Endothelial cell of umbilical vein (primary cell): ENCODE measurements around the gene EMD. TPM values are rescaled to one million over a fixed set of nuclear protein-coding genes. Genes with fewer than 3 reads are reported as not detected.
A peak's percentile ranks its signal among the peaks of the same experiment; 100 is the strongest.
"Not testable (repeated sequence)": the region's sequence is repeated elsewhere in the genome, so short reads cannot be mapped to it uniquely, and the experiment has no call there.

ENCODE experiments used
- BruUV-seq: library from RNA; stranded (reverse); fragments of 400-500 nt; replicated peaks from 2 replicates; lab custom pipeline; 2021; lab: Mats Ljungman, UMichigan
- CTCF ChIA-PET: fragments of 300-600, 350-600 bp; sonication (Branson Sonifier 250); formaldehyde crosslinking; loops from one replicate; lab custom pipeline; 2021; ENCODE audit warnings: antibody characterized with exemption, inconsistent platforms; lab: Charles Lee
- POLR2A ChIA-PET: fragments of 300-600, 350-600 bp; sonication (Branson Sonifier 250); formaldehyde crosslinking; loops from one replicate; lab custom pipeline; 2021; ENCODE audit warnings: antibody characterized with exemption, inconsistent platforms; lab: Charles Lee
- DNase-seq: peaks from one replicate; pipeline ENCODE4 v3.0.0-alpha.2; 2011; ENCODE audit warnings: low read depth, low spot score
- FAIRE-seq: peaks from 2 replicates; lab custom pipeline; 2011; peaks lifted over from hg19 to GRCh38; lab: Jason Lieb, UNC
- H2AFZ ChIP-seq: 2 replicates; pipeline ENCODE4 v1.6.0; 2012; ENCODE audit warnings: low read depth, low read length, control low read depth, inconsistent platforms
- H3K27ac ChIP-seq: 2 replicates; pipeline ENCODE4 v1.5.1; 2011; ENCODE audit warnings: low read depth, mild to moderate bottlenecking, control low read depth, low read length, moderate library complexity; ENCODE audit not compliant: insufficient read depth
- H3K27me3 ChIP-seq, 2 experiments: 2 replicates each; pipeline versions ENCODE4 v1.6.0 to v1.6.1; 2011; ENCODE audit warnings: low read length in 2 of 2, mixed read lengths in 1 of 2; ENCODE audit not compliant: control insufficient read depth in 2 of 2, insufficient read depth in 2 of 2
- H3K36me3 ChIP-seq, 2 experiments: 2 replicates in 1 of 2; 3 replicates in 1 of 2; pipeline ENCODE4 v1.5.1; 2011; ENCODE audit warnings: low read length in 2 of 2, mild to moderate bottlenecking in 1 of 2, moderate library complexity in 1 of 2; ENCODE audit not compliant: control insufficient read depth in 2 of 2, insufficient read depth in 2 of 2; ENCODE audit errors: extremely low read depth in 1 of 2
- H3K4me1 ChIP-seq: 3 replicates; pipeline ENCODE4 v1.5.1; 2011; ENCODE audit warnings: mild to moderate bottlenecking, low read length; ENCODE audit not compliant: control insufficient read depth, insufficient read depth; ENCODE audit errors: extremely low read depth
- H3K4me2 ChIP-seq: 2 replicates; pipeline ENCODE4 v1.6.1; 2011; ENCODE audit warnings: low read length, control low read depth, mixed read lengths; ENCODE audit not compliant: insufficient read depth
- H3K4me3 ChIP-seq, 3 experiments: fragments of 200-600 bp in 1 of 3; sonication (generic), shearing (Covaris generic) in 1 of 3; replicated peaks in 1 of 3; 2 replicates each; pipeline ENCODE4 v1.5.1; 2011 to 2016; ENCODE audit warnings: control low read depth in 3 of 3, low read length in 3 of 3, mild to moderate bottlenecking in 2 of 3, inconsistent platforms in 1 of 3, low read depth in 1 of 3, moderate library complexity in 1 of 3; ENCODE audit not compliant: insufficient read depth in 1 of 3
- H3K79me2 ChIP-seq: 2 replicates; pipeline ENCODE4 v1.6.0; 2012; ENCODE audit warnings: low read length, inconsistent platforms; ENCODE audit not compliant: control insufficient read depth, insufficient read depth
- H3K9ac ChIP-seq: replicated peaks from 2 replicates; pipeline ENCODE3; 2011; ENCODE audit warnings: low read length, control low read depth; ENCODE audit not compliant: insufficient read depth; ENCODE audit errors: extremely low read depth
- H3K9me1 ChIP-seq: replicated peaks from 3 replicates; pipeline ENCODE4 v1.6.0; 2011; ENCODE audit warnings: mild to moderate bottlenecking, low read length; ENCODE audit not compliant: control insufficient read depth, insufficient read depth; ENCODE audit errors: extremely low read depth
- H3K9me3 ChIP-seq: replicated peaks from 2 replicates; pipeline ENCODE4 v1.5.1; 2012; ENCODE audit warnings: low read length, inconsistent platforms; ENCODE audit not compliant: control insufficient read depth, insufficient read depth
- H4K20me1 ChIP-seq: replicated peaks from 2 replicates; pipeline ENCODE3; 2011; ENCODE audit warnings: mild to moderate bottlenecking, low read length; ENCODE audit not compliant: control insufficient read depth, insufficient read depth; ENCODE audit errors: extremely low read depth
- CTCF ChIP-seq, 2 donors: IDR thresholded peaks; 1 replicate in 1 of 2; 2 replicates in 1 of 2; pipeline ENCODE4 v1.5.1; 2011; ENCODE audit warnings: low read length in 2 of 2, mild to moderate bottlenecking in 2 of 2, moderate library complexity in 2 of 2, control low read depth in 1 of 2, inconsistent platforms in 1 of 2, low read depth in 1 of 2; ENCODE audit not compliant: insufficient read depth in 1 of 2; ENCODE audit errors: extremely low read depth in 1 of 2
- EZH2 ChIP-seq: IDR thresholded peaks from 2 replicates; pipeline ENCODE4 v1.6.1; 2012; ENCODE audit warnings: borderline replicate concordance, low read depth, mild to moderate bottlenecking, moderate library complexity, low read length, inconsistent platforms; ENCODE audit not compliant: severe bottlenecking
- FOS ChIP-seq: IDR thresholded peaks from 2 replicates; pipeline ENCODE4 v1.6.1; 2011; ENCODE audit warnings: mild to moderate bottlenecking, low read length, moderate library complexity, borderline replicate concordance; ENCODE audit not compliant: insufficient read depth
- JUN ChIP-seq: IDR thresholded peaks from 2 replicates; pipeline ENCODE4 v1.6.1; 2011; ENCODE audit warnings: borderline replicate concordance, low read depth; ENCODE audit not compliant: insufficient read length, insufficient read depth
- MAX ChIP-seq: IDR thresholded peaks from 2 replicates; pipeline ENCODE4 v1.6.1; 2011; ENCODE audit not compliant: insufficient read depth, insufficient read length
- POLR2A ChIP-seq: IDR thresholded peaks from 2 replicates; pipeline ENCODE4 v1.6.1; 2012; ENCODE audit warnings: low read depth, mild to moderate bottlenecking, control low read depth, low read length
- POLR2AphosphoS5 ChIP-seq: IDR thresholded peaks from 2 replicates; pipeline ENCODE4 v1.6.1; 2012; ENCODE audit warnings: low read depth, mild to moderate bottlenecking, control low read depth, low read length, moderate library complexity; ENCODE audit not compliant: insufficient read depth
- dilution Hi-C: fragments of 300-500 bp; cut with MboI; formaldehyde crosslinking; loops from one replicate; pipeline ENCODE4 v1.15.0; 2019; ENCODE audit warnings: low sequenced_read_pairs; ENCODE audit not compliant: extremely low pct_ligation_motif_present
- intact Hi-C: fragments of 100-400 bp; cut with micrococcal nuclease; formaldehyde crosslinking; loops from one replicate; pipeline ENCODE4 v1.10.0; 2022
- polyA plus RNA-seq, 4 experiments: library from polyadenylated mRNA; depleted of rRNA in 3 of 4; stranded (reverse) in 3 of 4; unstranded in 1 of 4; fragments of >200 nt; gene quantifications; 2 replicates each; pipeline versions ENCODE4 v1.2.1 to v1.2.3, GENCODE V29; 2011 to 2012; ENCODE audit warnings: missing spikeins in 1 of 4
- total RNA-seq: library from RNA; stranded (reverse); gene quantifications from 2 replicates; pipeline ENCODE4 v1.2.3, GENCODE V29; 2021

Gene EMD
- total and polyA plus RNA-seq, 2 donors (not counting 3 experiments of a cell fraction or from before 2014, with no cell fraction given), result 50.6 to 76.8 TPM

GRCh38 chrX:154384284-154384892 is 5.3 kb downstream of the EMD start:
- FAIRE-seq (no peak), DNase-seq (no peak)
- H3K9ac ChIP-seq, result no peak overlapping the region
- no peaks in the 10 kb centered on the region for H3K27me3 ChIP-seq
- ChIA-PET POLR2A (no interaction called here), CTCF (interaction anchor here (1.1 to 2.6 kb wide), 3 partner anchors 11 to 143 kb away, joined by 3 to 16 read pairs (median 7); partner anchors contain the start of gene FLNA)
- intact Hi-C loops, result no loop called here
- H3K9me3 ChIP-seq, result no peaks in the 10 kb centered on the region
- no peak for TF ChIP-seq EZH2
- TF ChIP-seq POLR2A, result no peak
- TF ChIP-seq POLR2AphosphoS5, result no peak
- TF ChIP-seq JUN, result no peak
- TF ChIP-seq CTCF (IDR thresholded peaks at IDR 0.05; ENCODE audit: extremely low read depth in 1 of 2, insufficient read depth in 1 of 2, low read depth in 1 of 2, low read length in 2 of 2), result peak; percentile 30 to 44
- no peak for TF ChIP-seq MAX
- no peak for TF ChIP-seq FOS
- no peak overlapping the region for H3K27ac ChIP-seq
- dilution Hi-C loops, result no loop called here
- no peaks in the 10 kb centered on the region for H4K20me1 ChIP-seq
- no peaks in the 10 kb centered on the region for H3K9me1 ChIP-seq
- peaks cover 16% of the 10 kb centered on the region for H3K79me2 ChIP-seq
- no TSS peak for BruUV-seq
- no peak overlapping the region for H3K4me2 ChIP-seq
- H3K4me3 ChIP-seq, result no peak overlapping the region
- H3K4me1 ChIP-seq, result no peaks in the 10 kb centered on the region
- H2AFZ ChIP-seq, result no peak overlapping the region
- H3K36me3 ChIP-seq, result no peaks in the 10 kb centered on the region

GRCh38 chrX:154388094-154388493 is 9.0 kb downstream of the EMD start:
- peak; percentile 97 for FAIRE-seq
- H3K9ac ChIP-seq, H3K9me1 ChIP-seq, H3K36me3 ChIP-seq, H3K9me3 ChIP-seq, H3K4me3 ChIP-seq, H4K20me1 ChIP-seq, POLR2A ChIA-PET, H3K4me1 ChIP-seq, H3K4me2 ChIP-seq, H2AFZ ChIP-seq, CTCF ChIA-PET, dilution Hi-C loops, intact Hi-C loops, DNase-seq, BruUV-seq, H3K79me2 ChIP-seq, H3K27ac ChIP-seq, H3K27me3 ChIP-seq: not testable (repeated sequence)

- POLR2A ChIA-PET, BruUV-seq: not testable (repeated sequence)
Observed at GRCh38 chrX:154388649-154389048, 9.6 kb downstream of the EMD start.

More at GRCh38 chrX:154388649-154389048, 9.6 kb downstream of the EMD start:
- H3K27me3 ChIP-seq, H2AFZ ChIP-seq, H4K20me1 ChIP-seq, dilution Hi-C loops, H3K79me2 ChIP-seq, H3K9me1 ChIP-seq, H3K4me3 ChIP-seq, CTCF ChIA-PET, H3K9ac ChIP-seq, H3K36me3 ChIP-seq, H3K9me3 ChIP-seq, H3K27ac ChIP-seq, H3K4me1 ChIP-seq, DNase-seq, intact Hi-C loops, H3K4me2 ChIP-seq: not testable (repeated sequence)
- peak; percentile 93 for FAIRE-seq
